GM21786 (cell line): ENCODE results near the gene PIGN.
A peak's percentile ranks its signal among the peaks of the same experiment; 100 is the strongest.
"Not testable (repeated sequence)": the region's sequence is repeated elsewhere in the genome, so short reads cannot be mapped to it uniquely, and the experiment has no call there.

Source experiments
- ATAC-seq: cut with Tn5 transposase; IDR thresholded peaks from one replicate; pipeline ENCODE4 v1.9.1; 2021; ENCODE audit not compliant: unreplicated experiment

The PIGN gene

DNA sequence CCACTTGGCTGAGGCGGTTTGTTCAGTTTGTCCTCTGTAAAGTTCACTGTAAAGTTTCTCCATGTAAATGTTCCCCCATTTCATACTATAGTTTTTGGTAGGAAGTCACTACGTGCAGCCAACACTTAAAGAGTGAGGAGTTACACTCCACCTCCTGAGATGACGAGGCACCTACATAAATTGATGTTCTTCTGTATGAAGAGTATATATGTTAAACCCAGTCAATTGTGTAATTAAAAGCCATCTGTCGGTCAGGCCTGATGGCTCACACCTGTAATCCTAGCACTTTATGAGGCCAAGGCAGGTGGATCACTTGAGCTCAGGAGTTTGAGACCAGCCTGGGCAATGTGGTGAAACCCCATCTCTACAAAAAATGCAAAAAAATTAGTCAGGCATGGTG, 7.6 kb downstream of the PIGN start:
- no peak for ATAC-seq

DNA sequence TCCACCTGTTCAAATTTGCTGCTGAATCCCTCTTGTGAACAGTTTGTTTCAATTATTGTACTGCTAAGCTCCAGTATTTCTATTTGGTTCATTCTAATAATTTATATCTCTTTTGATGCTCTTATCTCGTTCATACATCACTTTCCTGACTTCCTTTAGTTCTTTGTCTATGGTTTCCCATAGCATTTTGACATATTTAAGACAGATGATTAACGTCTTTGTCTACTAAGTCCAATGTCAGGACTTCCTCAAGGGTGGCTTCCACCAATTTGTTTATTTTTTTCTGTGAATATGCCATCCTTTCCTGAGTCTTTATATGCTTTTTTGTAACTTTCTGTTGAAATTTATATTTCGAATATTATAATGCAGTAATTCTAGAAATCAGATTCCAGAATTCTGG, 9.6 kb downstream of the PIGN start:
- no peak for ATAC-seq

DNA sequence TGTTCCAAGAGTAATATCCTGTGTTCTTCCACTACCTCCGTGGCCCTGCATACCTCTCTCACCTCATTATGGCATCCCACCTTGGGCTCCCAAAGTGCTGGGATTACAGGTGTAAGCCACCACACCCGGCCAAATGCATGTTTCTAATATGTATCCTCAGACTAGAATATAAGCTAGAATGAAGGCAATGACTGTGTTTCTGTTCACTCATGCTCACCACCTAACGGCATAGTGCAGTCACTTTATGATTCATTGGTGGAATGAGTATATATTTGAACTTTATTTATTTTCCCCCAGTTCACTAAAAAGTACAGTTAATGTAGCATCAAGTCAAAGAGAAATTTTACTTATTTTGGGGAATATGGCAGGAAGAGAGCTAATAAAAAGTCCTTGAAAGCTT, 11.3 kb downstream of the PIGN start:
- no peak for ATAC-seq

DNA sequence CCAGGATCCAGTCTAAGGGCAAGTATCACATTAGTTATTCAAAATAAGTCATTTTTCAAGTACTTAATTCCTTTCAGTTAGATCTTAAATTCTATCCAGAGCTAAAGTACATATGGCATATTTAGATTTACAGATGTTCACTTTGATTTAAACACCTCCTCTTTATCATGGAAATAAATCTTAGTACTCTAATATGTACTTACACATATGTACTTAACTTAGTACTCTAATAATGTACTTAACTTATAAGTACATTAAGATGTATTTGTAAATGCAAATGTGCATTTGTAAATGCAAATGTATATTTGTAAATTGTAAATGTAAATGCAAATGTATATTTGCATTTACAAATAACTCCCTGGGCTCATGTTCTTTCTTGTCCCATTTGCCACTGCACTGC, 14.6 kb downstream of the PIGN start:
- no peak for ATAC-seq

DNA sequence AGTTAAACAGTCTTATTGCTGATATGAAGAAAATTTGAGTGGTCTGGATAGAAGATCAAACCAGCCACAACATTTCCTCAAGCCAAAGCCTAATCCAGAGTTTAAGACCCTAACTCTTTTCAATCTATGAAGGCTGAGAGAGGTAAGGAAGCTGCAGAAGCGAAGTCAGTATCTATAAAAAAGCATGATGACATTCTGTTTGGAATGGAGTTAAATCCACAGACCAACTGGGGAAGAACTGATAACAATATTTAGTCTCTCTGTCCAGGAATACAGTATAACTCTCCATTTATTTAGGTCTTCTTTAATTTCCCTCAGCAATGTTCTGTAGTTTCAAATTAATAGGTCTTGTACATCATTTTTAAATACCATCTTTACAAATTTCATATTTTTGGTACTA, 16.0 kb downstream of the PIGN start:
- ATAC-seq, result no peak

DNA sequence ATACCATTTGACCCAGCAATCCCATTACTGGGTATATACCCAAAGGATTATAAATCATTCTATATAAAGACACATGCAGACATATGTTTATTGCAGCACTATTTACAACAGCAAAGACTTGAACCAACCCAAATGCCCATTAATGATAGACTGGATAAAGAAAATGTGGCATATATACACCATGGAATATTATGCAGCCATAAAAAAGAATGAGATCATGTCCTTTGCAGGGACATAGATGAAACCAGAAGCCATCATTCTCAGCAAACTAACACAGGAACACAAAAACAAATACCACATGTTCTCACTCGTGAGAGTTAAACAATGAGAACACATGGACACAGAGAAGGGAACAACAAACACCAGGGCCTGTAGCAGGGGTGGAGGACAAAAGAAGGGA, 20.3 kb downstream of the PIGN start:
- not testable (repeated sequence) for ATAC-seq

DNA sequence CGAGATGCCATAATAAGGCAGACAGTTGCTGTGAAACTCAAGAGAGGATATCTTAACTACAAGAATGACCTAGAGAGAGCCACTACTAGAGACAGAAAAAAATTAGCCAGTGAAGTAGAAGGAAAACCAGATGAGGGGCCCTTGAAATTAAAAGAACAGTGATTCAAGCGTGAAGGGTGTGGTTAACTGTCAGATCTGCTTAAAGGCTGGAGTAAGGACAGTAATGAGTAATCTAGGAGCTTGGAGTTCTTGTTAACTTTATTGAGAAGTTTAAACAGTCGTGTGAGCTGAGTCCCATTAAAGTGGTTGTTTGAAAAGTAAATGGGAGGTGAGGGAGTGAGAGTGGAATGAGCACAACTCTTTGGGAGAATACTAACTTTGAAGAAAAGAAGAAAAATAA, 21.3 kb downstream of the PIGN start:
- no peak for ATAC-seq

DNA sequence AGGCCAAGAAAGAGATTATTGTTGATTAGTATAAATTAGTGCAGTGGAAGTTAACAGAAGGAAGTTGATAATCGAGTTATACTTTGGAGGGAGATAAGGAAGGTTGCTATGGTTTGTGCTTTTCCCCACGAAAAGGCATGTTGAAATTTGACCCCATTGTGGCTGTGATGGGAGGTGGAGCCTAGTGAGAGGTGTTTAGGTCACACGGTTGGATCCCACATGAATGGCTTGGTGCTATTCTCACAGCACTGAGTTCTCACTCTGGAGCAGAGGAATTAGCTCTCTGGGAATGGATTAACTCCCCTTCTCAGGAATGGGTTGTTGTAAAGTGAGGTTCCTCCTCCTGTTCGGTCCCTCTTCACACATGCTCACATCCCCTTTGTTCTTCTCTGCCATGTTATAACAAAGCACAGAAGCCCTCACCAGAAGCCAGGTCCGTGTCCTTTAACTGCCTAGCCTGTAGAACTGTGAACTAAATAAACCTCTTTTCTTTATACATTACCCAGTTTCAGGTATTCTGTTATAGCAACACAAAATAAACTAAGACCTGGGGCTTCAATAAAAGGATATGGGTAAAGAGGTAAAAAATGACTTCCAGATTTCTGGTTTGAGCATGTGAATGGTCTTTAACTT, 21.9 kb downstream of the PIGN start:
- ATAC-seq, result no peak

DNA sequence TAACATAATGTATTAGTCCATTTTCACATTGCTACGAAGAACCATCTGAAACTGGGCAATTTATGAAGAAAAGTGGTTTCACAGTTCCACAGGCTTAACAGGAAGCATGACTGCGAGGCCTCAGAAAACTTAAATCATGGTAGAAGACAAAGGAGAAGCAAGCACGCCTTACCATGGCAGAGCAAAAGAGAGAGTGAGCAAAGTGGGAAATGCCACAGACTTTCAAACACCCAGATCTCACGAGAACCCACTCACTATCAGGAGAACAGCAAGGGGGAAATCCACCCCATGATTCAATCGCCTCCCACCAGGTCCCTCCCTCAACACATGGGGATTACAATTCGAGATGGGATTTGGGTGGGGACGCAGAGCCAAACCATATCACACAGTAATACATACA, 22.5 kb downstream of the PIGN start:
- ATAC-seq, result no peak

DNA sequence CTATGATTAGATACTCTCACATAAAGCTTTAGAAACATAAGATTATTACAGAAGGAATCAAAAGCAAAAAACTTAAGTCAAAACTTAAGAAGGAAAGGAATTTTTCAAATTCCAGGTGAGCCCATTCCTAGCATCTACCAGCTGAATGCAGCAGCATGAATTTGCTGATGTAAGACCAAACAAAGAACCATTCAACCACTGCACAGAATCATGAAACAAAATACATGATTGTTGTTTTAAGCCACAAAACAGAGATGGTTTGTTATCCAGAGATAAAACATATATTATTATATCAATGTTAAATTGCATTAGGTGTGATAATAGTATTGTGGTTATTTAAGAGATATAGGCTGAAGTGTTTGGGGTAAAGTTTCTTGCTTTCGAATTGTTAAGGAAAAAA, 29.0 kb downstream of the PIGN start:
- no peak for ATAC-seq

DNA sequence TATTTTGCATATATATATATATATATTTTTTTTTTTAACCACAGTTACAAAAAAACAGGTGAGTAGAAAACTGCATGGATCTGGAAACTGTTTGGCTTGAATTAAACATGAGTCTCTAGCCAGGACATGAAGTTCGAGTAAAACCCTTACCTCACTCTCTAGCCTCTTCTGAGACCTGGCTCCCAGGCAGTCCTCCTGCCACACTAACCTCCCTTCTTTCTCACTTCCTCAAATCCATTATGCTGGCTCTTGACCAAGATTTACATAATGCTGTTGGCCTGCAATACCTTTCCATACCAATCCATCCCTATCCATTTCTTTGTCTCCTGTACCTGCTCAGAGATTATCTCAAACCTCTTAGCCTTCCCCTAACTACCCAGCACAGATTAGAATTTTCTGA, 34.0 kb downstream of the PIGN start:
- no peak for ATAC-seq

DNA sequence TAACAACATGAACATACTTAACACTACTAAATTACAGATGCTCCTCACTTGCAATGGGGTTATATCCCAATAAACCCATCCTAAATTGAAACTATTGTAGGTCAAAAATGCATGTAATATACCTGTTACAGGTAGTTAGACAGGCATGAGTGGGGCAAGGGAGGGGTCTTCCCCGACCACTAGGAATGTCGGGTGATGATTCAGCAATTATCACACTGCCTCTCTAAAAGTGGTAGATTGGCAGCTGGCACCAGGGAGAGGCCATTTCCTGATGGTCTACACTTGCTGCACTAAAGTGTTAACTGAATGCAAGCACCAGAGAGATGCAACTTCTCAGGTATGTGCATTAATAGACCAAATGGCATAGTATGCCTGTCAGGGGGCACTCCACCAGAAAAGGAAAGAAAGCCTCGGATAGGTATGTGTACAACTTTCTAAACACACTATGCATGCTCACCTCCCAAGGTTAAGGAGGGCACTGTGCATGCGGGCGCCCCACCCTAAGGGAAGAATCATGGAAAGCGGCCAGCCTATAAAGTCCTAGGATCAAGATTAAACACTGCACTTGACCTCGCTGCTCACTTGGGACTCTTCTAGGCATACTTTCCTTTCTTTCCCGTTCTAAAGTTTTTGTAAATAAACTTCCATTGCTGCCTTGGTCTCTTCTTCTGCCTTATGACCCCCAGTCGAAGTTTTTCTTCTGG, 35.6 kb downstream of the PIGN start:
- no peak for ATAC-seq

DNA sequence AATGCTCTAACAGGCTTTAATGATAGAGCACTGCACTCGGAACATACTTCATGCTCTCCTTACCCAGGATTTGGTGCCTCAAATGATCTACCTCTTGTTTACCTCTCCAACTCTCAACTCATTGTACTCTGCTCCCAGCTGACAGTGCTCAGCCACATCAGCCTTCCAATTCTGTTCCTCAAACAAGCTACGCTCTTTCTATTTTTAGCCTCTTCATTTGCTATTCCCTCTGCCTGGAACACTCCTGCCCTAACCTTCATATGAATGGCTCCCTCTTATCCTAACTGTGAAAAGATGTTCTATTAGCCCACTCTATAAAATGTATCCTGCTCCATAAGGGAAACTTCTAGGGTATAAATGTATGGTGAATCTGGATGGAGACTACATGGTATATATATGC, 42.5 kb downstream of the PIGN start:
- ATAC-seq, result no peak

DNA sequence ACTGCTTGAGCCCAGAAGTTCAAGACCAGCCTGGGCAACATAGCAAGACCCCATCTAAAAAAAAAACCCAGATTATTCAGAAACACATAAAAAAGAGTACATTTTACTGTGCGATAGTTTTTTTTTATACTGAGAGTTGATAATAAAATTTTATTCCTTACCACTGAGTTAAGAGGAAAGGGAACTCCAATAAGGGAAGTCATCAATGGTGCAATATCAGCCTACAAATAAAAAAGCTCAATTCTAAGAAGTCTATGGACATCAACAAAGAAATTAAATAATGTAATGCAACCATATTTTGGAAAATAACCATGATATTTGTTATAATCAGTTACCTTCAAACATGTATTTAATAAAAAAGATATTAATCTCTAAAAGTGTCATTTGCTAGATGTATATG, 46.6 kb downstream of the PIGN start:
- no peak for ATAC-seq

DNA sequence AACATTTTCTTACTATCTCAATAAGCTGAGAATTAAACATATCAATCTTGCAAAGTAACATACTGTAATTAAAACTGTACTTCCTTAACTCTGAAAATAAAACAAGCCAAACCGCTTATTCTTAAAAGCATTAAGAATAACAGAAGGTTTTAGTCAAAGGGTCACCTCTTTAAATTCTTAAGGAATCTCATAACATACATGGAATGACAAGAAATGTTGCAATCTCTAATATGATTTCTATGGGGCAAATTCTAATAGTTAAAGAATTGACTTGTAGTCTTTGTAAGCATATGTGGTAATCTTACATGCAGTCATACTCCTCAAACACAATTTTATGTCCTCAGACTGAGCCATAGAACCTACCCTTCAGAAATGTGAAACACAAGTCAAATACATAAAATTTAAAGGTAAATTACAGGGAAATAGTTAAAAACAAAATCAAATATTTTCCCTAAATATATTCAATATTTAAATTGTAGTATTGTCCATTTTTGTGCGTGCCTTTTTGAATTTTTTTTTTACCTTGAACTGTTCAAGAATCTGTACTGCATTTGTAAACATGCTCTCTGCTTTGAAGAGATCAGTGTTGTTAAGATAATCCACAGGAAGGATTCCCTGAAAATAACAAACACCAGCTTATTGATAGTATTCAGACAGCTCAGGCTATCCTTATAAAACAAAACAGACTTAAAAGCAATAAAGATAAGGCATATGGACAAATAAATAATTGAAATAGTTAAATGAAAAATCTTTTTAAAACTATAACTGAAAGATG, 48.2 kb downstream of the PIGN start:
- ATAC-seq, result no peak

DNA sequence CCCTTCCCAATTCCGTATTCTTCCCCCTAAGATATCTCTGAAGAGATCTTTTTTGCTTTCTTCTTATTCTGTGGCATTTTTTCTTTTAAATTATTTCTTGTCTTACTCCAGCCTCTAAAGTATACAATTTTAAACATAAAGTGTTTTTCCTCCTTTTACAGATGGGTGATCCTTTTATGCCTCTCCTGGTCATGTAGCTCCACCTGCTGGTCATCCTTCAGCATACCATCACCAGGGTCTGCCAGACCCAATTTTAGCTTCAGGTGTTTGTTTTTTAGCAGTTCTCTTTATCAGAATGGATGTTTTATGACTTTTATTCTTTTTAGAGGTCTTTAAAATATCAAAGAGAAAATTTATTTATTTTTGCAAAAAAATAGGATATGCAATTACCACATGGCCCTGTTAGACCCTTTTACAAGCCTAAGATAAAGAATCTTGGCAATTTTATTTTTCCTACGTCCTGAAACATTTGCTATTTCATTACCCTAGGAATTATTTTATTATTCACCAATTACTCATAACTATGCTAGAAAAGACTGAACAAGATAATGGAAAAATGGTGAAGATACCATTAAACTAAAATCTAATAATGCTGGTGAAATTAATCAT, 55.5 kb downstream of the PIGN start:
- ATAC-seq, result peak; percentile 77

DNA sequence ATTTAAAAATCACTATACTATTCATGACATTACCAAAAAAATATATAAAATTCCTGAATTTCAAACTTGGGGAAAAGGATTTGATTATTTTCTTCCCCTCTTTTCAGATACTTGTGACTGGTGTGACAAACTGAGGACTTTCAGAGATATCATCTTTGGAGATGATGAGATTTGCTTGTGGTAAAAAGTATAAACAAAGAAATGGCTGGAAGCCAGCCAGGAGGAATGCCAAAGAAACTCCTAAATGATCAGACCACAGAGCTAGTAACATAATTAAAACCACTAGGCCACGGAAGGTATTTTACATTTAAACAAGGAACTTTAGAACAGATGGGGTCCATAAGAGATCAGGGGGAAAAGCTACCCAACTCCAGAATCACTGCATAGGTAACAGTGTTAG, 58.7 kb downstream of the PIGN start:
- ATAC-seq, result no peak

DNA sequence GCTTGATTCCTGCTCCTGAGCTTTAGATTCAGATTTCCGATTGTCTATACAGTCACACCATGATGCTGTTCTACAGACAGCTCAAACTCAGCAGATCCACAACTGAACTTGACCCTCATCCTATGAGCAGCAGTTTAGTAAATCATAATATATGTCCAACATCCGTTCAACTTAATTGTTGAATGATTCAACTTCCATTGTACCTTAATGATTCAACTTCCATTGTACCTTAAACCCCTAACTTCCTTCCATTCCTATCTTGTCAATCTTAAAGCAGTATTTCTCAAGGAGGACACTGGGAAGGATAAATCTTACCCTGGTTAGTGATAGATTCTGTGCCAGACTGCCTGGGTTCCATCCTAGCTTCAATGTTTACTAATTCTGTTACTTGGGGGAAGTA, 60.1 kb downstream of the PIGN start:
- ATAC-seq, result no peak

DNA sequence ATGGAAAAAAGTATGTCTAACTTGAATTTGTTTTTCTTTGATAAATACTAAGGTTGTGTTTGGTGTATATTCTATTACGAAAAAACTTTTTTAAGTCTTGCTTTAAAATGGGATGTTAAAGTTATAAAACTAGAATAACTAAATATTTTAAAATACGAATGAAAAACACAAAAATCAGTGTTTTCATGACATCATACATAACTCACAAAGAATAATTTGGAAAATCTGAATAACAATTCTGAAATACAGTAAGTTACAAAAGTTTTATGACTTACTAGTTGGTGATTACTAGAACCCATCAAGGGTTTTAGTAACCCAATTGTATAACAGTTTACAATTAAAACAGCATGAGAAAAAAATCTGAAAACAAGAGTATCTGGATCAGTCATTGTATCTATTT, 61.2 kb downstream of the PIGN start:
- ATAC-seq, result no peak

DNA sequence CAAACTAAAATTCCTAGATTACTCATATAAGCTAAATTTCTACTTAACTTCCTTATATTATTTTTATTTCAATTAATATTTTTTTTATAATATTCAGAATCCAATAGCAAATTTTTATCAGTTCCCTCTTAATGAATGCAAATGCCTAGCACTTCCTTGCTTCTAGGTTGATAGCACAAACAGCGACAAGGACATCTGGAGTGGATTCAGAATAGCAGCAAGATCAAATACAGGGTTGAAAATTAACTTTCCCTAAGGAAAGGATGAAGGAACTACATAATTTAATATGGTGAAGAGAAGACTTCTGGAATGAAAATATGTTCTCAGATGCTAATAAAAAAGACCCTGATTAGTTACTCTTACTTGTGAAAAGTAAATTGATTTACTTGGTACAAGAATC, 64.5 kb downstream of the PIGN start:
- no peak for ATAC-seq

DNA sequence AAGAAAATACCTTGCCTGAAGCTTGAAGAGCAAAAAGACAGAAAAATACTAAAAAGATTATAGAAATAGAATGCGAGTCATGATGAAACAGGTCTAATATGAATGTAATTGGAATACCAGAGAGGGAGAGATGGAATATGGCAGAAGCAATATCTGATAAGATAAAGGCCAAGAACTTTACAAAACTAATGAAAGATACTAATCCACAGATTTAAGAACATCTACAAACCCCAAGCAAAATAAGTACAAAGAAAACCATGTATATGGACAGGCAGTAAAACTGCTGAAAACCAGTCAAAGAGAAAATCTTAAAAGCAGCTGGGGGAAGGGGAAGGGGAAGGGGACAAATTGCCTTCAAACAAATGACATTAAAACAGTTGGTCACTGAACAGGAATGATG, 67.0 kb downstream of the PIGN start:
- no peak for ATAC-seq

DNA sequence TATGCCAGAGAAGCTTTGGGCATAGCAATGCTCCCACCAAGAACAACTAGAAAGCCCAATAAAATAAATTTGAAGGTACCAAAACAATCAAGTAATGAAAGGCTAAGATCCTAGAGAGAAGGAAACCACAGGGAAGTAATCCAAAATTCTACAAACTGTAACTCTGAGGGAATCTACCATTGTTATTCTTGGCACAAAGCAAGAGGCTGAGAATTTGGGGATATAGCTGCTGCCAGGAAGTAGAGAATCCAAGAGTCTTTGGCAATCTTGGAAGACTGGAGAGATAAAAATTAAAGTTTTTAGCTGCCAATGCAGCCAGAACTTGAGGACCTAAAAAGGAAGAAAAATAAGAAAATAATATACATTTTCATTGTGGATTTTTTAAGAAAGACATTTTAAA, 68.5 kb downstream of the PIGN start:
- no peak for ATAC-seq
